ENCODE results near the gene RARG.

The RARG gene

DNA sequence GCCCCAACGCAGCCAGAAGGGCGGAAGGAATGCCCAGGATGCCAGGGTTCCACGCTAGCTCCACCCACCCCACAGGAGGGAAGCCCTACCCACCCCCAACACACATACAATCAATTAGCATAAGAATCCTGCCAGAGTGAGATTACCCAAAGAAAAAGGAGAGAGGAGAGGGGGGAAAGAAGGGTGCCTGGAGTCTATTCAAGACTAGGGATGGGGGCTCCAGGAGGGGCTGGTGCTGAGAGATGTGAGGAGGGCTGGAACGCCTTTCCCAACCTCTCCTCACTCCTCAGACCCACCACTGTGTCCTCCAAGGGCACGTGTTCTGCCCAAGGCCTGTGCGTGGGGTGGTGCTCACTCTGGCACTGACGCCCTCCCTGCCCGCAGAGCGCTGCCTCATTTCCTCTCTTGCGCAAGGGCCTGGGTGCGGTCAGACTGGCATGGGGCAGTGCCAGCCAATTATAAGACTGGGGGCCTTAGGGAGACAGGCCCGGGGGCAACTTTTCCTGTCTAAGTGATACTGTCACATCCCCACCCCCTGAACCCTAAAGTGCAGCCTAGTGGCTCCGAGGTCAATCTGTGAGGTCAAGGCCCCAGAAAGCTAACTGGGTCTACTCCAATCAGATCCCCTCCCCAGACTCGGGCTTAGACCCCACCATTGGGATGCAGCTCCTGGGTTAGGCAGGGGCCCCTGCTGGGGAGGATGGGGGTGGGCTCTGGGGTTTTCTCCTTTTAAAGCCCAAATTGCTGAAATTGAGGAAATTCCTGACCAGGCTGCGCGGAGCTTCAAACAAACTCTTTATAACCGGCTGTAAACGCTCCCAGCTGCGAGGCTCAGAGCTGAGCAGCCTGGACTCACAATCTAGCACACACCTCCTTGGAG, 14.7 kb downstream of the RARG start:
- no peaks in the 10 kb centered on the region for H3K36me3 ChIP-seq (ENCODE audit: insufficient read depth, low read length)
- no peaks in the 10 kb centered on the region for H3K27me3 ChIP-seq (ENCODE audit: insufficient read depth, low read length, poor library complexity, severe bottlenecking)
- H3K9me2 ChIP-seq (replicated peaks; ENCODE audit: low read depth, low read length), result no peaks in the 10 kb centered on the region
- H3K4me3 ChIP-seq (ENCODE audit: low read length, poor library complexity, severe bottlenecking), result no peak overlapping the region
- TF ChIP-seq CTCF (conservative IDR thresholded peaks at IDR 0.05; ENCODE audit: low read length) (no peak), EZH2phosphoT487 (IDR thresholded peaks at IDR 0.05; ENCODE audit: borderline replicate concordance) (no peak)
- H3K9ac ChIP-seq (ENCODE audit: low read depth, low read length, poor library complexity, severe bottlenecking), result no peak overlapping the region
- H4K20me1 ChIP-seq (ENCODE audit: insufficient read depth, low read length, poor library complexity, severe bottlenecking), result no peaks in the 10 kb centered on the region
- H3K9me3 ChIP-seq (ENCODE audit: insufficient read depth, low read depth, low read length), result no peaks in the 10 kb centered on the region
- H3K79me2 ChIP-seq (ENCODE audit: insufficient read depth, low read length), result no peaks in the 10 kb centered on the region
- H3K4me2 ChIP-seq (ENCODE audit: low read depth, low read length, poor library complexity, severe bottlenecking), result no peak overlapping the region
- H3F3A ChIP-seq (ENCODE audit: low read depth), result peaks cover 15% of the 10 kb centered on the region
- H3K4me1 ChIP-seq (ENCODE audit: insufficient read depth, low read length, poor library complexity, severe bottlenecking), result peaks cover 28% of the 10 kb centered on the region
- H2AFZ ChIP-seq (ENCODE audit: low read length), result no peak overlapping the region

GRCh38 chr12:53215497-53215896, 16.5 kb downstream of the RARG start:
- TF ChIP-seq CTCF (conservative IDR thresholded peaks at IDR 0.05; ENCODE audit: low read length), result no peak
- no peak for TF ChIP-seq EZH2phosphoT487 (IDR thresholded peaks at IDR 0.05; ENCODE audit: borderline replicate concordance)
- Histone ChIP-seq H3K36me3 (ENCODE audit: insufficient read depth, low read length) (no peaks in the 10 kb centered on the region), H3K9ac (ENCODE audit: low read depth, low read length, poor library complexity, severe bottlenecking) (no peak overlapping the region)

DNA sequence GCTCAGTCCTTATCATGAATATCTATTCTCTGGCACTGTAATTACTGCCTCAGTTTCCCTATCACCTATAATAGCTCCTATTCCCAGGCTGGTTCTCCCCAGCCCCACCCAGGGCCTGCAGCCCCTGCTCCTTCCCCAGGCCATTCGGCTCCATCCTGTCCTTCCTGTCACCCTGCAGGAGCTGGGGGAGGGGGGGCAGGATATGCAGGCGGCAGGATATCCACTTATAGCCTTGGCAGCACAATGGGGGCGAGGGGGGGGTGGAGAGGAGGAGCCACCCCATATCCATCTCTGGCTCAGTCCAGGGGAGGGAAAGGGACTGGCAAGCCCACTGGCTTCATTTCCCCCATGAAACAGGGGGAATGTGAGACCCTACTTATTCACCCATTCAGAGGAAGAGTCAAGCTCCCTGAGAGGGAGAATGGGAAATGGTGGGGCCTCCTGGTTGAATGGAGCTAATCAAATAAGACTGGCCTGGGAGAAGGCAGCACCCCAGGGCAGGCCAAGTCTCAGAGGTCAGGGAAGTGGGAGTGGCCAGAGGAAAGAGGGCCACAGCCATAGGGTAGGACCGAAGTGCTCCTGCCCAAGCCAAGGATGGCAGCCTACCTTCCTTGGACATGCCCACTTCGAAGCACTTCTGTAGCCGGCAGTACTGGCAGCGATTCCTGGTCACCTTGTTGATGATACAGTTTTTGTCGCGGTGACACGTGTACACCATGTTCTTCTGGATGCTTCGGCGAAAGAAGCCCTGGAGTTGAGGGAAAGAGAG, 17.1 kb downstream of the RARG start:
- H3K36me3 ChIP-seq (ENCODE audit: insufficient read depth, low read length), result no peaks in the 10 kb centered on the region
- TF ChIP-seq EZH2phosphoT487 (IDR thresholded peaks at IDR 0.05; ENCODE audit: borderline replicate concordance) (no peak), CTCF (conservative IDR thresholded peaks at IDR 0.05; ENCODE audit: low read length) (no peak)
- no peak overlapping the region for H3K9ac ChIP-seq (ENCODE audit: low read depth, low read length, poor library complexity, severe bottlenecking)
- H3K9me2 ChIP-seq (replicated peaks; ENCODE audit: low read depth, low read length), result no peaks in the 10 kb centered on the region
- no peaks in the 10 kb centered on the region for H3F3A ChIP-seq (ENCODE audit: low read depth)
- H3K79me2 ChIP-seq (ENCODE audit: insufficient read depth, low read length), result no peaks in the 10 kb centered on the region
- H4K20me1 ChIP-seq (ENCODE audit: insufficient read depth, low read length, poor library complexity, severe bottlenecking), result no peaks in the 10 kb centered on the region
- peaks cover 18% of the 10 kb centered on the region for H3K4me1 ChIP-seq (ENCODE audit: insufficient read depth, low read length, poor library complexity, severe bottlenecking)
- no peak overlapping the region for H2AFZ ChIP-seq (ENCODE audit: low read length)
- H3K27me3 ChIP-seq (ENCODE audit: insufficient read depth, low read length, poor library complexity, severe bottlenecking), result no peaks in the 10 kb centered on the region
- H3K4me2 ChIP-seq (ENCODE audit: low read depth, low read length, poor library complexity, severe bottlenecking), result no peak overlapping the region
- H3K9me3 ChIP-seq (ENCODE audit: insufficient read depth, low read depth, low read length), result no peaks in the 10 kb centered on the region
- no peak overlapping the region for H3K4me3 ChIP-seq (ENCODE audit: low read length, poor library complexity, severe bottlenecking)

More at GRCh38 chr12:53215497-53215896, 16.5 kb downstream of the RARG start:
- Histone ChIP-seq H3K4me2 (ENCODE audit: low read depth, low read length, poor library complexity, severe bottlenecking) (no peak overlapping the region), H3K9me3 (ENCODE audit: insufficient read depth, low read depth, low read length) (no peaks in the 10 kb centered on the region), H3K79me2 (ENCODE audit: insufficient read depth, low read length) (no peaks in the 10 kb centered on the region), H4K20me1 (ENCODE audit: insufficient read depth, low read length, poor library complexity, severe bottlenecking) (no peaks in the 10 kb centered on the region), H3K27me3 (ENCODE audit: insufficient read depth, low read length, poor library complexity, severe bottlenecking) (no peaks in the 10 kb centered on the region), H3K4me1 (ENCODE audit: insufficient read depth, low read length, poor library complexity, severe bottlenecking) (peaks cover 17% of the 10 kb centered on the region), H3F3A (ENCODE audit: low read depth) (0 out of 2 replicates have a peak, but pooled peaks cover 2% of the 10 kb centered on the region), H3K4me3 (ENCODE audit: low read length, poor library complexity, severe bottlenecking) (no peak overlapping the region), H3K9me2 (replicated peaks; ENCODE audit: low read depth, low read length) (no peaks in the 10 kb centered on the region), H2AFZ (ENCODE audit: low read length) (no peak overlapping the region)

All from Loucy (cell line).